GM18505 (cell line): ENCODE measurements around the gene EXOSC6.
"Not testable (repeated sequence)": the region's sequence is repeated elsewhere in the genome, so short reads cannot be mapped to it uniquely, and the experiment has no call there.

Experiments
- ATAC-seq: cut with Tn5 transposase; IDR thresholded peaks from one replicate; pipeline ENCODE4 v1.9.1; 2021; ENCODE audit not compliant: unreplicated experiment

The EXOSC6 gene

DNA sequence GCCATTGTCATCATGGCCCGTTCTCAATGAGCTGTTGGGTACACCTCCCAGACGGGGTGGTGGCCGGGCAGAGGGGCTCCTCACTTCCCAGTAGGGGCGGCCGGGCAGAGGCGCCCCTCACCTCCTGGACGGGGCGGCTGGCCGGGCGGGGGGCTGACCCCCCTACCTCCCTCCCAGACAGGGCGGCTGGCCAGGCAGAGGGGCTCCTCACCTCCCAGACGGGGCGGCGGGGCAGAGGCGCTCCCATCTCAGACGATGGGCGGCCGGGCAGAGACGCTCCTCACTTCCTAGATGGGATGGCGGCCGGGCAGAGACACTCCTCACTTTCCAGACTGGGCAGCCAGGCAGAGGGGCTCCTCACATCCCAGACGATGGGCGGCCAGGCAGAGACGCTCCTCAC lies 27.1 kb downstream of the EXOSC6 start:
- ATAC-seq = not testable (repeated sequence)

DNA sequence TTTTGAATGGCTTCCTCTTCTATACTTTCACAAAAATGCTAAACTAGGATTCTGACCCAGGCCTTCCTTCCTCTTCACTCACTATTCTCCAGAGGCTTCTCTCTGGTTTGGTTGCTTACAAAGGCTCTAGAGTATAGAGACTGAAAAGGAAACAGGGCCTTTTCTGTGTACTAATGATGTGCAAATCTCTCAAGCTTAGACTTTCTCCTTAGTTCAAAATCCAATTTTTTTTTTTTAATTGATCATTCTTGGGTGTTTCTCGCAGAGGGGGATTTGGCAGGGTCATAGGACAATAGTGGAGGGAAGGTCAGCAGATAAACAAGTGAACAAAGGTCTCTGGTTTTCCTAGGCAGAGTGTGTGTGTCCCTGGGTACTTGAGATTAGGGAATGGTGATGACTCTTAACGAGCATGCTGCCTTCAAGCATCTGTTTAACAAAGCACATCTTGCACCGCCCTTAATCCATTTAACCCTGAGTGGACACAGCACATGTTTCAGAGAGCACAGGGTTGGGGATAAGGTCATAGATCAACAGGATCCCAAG lies 27.7 kb downstream of the EXOSC6 start:
- ATAC-seq = not testable (repeated sequence)

DNA sequence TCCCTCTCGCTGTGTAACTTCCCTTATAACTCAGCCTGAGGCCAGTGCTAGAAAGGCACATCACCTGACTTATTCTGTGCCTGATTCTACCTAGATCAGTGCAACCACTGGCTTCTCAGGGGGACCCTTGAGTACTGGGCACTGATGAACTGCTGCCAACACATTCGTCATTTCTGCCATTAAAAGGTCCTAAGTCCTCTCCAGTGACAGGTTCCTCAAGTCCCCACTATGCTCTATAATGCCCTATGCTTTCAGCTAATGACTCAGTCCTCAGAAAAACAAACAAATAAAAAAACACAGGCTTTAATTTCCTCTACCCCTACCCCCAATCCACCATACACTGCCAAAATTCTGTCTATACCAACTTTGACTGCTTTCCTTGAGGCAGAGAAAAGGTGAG lies 28.5 kb downstream of the EXOSC6 start:
- ATAC-seq = not testable (repeated sequence)

DNA sequence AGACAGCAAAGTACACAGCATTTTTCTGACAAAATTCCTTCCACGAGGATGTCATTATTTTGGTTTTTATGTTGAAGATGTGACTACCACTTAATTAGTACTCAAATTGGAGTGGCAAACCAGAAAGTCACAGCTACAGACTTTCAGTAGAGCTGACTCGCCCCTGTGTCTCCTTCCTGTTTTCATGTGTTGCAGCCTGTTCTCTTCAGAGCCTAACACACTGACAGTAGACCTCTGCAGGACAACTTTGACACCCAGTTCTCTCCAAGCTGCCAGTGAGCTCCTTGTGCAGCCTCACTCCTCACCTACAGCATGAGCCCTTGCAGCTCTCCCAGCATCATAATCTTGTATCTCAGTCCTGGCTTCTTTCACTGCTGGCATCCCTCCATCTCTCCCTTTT lies 29.2 kb downstream of the EXOSC6 start:
- ATAC-seq = not testable (repeated sequence)

GRCh38 chr16:70218586-70218985 lies 33.2 kb downstream of the EXOSC6 start:
- not testable (repeated sequence) for ATAC-seq

DNA sequence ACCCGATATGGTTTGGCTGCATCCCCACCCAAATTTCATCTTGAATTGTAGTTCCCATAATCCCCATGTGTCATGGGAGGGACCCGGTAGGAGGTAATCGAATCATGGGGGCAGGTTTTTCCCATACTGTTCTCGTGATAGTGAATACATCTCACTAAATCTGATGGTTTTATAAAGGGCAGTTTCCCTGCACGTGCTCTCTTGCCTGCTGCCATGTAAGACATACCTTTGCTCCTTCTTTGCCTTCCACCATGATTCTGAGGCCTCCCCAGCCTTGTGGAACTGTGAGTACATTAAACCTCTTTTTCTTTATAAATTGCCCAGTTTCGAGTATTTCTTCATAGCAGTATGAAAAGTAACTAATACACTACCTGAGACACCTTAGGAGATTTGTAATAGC lies 45.4 kb downstream of the EXOSC6 start:
- not testable (repeated sequence) for ATAC-seq

DNA sequence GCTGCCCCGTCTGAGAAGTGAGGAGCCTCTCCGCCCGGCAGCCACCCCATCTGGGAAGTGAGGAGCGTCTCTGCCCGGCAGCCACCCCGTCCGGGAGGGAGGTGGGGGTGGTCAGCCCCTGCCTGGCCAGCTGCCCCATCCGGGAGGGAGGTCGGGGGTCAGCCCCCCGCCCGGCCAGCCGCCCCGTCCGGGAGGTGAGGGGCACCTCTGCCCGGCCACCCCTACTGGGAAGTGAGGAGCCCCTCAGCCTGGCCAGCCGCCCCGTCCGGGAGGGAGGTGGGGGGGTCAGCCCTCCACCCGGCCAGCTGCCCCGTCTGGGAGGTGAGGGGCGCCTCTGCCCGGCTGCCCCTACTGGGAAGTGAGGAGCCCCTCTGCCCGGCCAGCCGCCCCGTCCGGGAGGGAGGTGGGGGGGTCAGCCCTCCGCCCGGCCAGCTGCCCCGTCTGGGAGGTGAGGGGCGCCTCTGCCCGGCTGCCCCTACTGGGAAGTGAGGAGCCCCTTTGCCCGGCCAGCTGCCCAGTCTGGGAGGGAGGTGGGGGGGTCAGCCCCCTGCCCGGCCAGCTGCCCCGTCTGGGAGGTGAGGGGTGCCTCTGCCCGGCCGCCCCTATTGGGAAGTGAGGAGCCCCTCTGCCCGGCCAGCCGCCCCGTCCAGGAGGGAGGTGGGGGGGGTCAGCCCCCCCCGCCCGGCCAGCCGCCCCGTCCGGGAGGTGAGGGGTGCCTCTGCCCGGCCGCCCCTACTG lies 46.9 kb downstream of the EXOSC6 start:
- ATAC-seq = not testable (repeated sequence)

DNA sequence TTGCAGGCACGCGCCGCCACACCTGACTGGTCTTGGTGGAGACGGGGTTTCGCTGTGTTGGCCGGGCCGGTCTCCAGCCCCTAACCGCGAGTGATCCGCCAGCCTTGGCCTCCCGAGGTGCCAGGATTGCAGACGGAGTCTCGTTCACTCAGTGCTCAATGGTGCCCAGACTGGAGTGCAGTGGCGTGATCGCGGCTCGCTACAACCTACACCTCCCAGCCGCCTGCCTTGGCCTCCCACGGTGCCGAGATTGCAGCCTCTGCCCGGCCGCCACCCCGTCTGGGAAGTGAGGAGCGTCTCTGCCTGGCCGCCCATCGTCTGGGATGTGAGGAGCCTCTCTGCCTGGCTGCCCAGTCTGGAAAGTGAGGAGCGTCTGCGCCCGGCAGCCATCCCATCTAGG lies 47.7 kb downstream of the EXOSC6 start:
- not testable (repeated sequence) for ATAC-seq

- ATAC-seq = not testable (repeated sequence)
Measured at GRCh38 chr16:70203508-70203907, 48.2 kb downstream of the EXOSC6 start.

DNA sequence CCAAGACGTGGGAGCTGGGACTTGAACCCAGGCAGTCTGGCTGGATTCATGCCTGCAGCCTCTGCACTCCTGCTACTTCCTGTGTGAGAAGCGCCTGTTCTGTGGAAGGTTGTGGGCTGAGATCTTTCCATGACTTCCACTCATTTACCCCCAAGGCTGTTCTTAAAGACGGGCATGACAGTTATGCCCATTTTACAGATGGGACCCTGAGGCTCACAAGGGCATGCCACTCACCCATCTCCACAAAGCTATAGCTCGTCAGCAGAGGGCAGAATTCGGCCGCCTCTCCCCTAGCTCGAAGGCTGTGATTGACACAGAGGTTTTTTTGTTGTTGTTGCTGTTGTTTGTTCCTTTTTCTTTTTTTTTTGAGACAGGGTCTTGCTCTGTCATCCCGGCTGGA lies 51.7 kb downstream of the EXOSC6 start:
- ATAC-seq = not testable (repeated sequence)

GRCh38 chr16:70199170-70199569 lies 52.6 kb downstream of the EXOSC6 start:
- not testable (repeated sequence) for ATAC-seq

DNA sequence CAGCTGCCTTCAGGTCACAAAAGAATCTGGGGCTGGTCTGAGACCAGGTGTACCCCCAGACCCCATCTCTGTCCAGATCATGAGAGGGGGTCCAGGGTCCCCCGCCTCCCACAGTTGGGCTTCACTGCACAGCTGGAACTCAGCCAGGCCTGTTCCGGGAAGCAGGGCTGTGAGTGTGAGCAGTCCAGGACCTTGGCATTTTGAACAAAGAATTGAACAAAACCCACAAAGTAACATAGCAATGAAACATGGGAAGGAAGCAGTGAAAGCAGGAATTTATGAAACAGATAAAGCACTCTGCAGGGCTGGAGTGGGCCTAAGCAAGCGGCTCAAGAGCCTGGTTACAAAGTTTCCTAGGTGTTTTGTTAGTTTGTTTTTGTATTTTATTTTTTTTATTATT lies 53.1 kb downstream of the EXOSC6 start:
- not testable (repeated sequence) for ATAC-seq

GRCh38 chr16:70198230-70198629 lies 53.5 kb downstream of the EXOSC6 start:
- not testable (repeated sequence) for ATAC-seq

DNA sequence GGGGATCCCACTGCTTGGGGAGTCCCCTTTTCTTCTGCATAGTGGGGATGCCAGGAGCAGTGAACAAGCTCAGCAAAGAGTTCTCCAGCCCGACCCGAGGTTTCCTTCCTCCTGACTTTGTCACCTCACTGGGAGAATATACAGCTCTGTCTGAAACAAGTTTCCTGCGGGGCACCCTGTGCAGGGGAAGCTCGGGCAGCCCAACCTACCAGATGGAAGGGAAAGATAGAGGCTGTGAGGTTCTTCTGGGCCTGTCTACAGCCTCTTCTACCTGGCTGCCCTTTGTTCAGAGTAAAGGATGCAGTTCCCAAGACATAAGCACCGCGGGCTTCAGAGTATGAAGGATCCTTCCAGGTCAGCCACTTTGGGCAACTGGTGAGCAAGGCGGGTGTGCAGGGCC lies 54.1 kb downstream of the EXOSC6 start:
- ATAC-seq = not testable (repeated sequence)
